Liver (tissue), 3 donors: ENCODE results near the gene COMMD4.
"Not testable (repeated sequence)": the region's sequence is repeated elsewhere in the genome, so short reads cannot be mapped to it uniquely, and the experiment has no call there.

Experiments
- CTCF ChIP-seq: fragments of 150-350 bp; IDR thresholded peaks from 2 replicates; pipeline ENCODE4 v1.5.1; 2017; ENCODE audit warnings: improper control_type of control experiment, low read depth, low read length; ENCODE audit not compliant: missing input control
- JUND ChIP-seq, 2 donors: IDR thresholded peaks; 2 replicates each; pipeline ENCODE4 v1.6.1; 2016; ENCODE audit warnings: antibody characterized with exemption in 2 of 2
- SP1 ChIP-seq: IDR thresholded peaks from 2 replicates; pipeline ENCODE4 v1.6.1; 2018; ENCODE audit warnings: antibody characterized with exemption, mild to moderate bottlenecking
- TAF1 ChIP-seq: conservative IDR thresholded peaks from 2 replicates; pipeline ENCODE4 v1.6.1; 2016; ENCODE audit warnings: antibody characterized with exemption, mild to moderate bottlenecking
- YY1 ChIP-seq: IDR thresholded peaks from 2 replicates; pipeline ENCODE4 v1.6.1; 2016; ENCODE audit warnings: antibody characterized with exemption, mild to moderate bottlenecking
- ZBTB33 ChIP-seq: IDR thresholded peaks from 2 replicates; pipeline ENCODE4 v1.6.1; 2016; ENCODE audit warnings: antibody characterized with exemption
- donor health status: healthy.
- donor health status: healthy.

GRCh38 chr15:75332093-75332492 is 3.8 kb upstream of the COMMD4 start:
- not testable (repeated sequence) for TF ChIP-seq CTCF; JUND (IDR thresholded peaks at IDR 0.05); YY1; ZBTB33; SP1; TAF1
